Stimulated activated CD8-positive, alpha-beta memory T cell treated with anti-CD3 and anti-CD28 coated beads, Interleukin-15, amount 100 ng/mL, for 24 hours (primary cell): ENCODE measurements around the gene PLS3.

Experiments
- DNase-seq: peaks from one replicate; pipeline ENCODE4 v3.0.0-alpha.2; 2020; ENCODE audit warnings: low read depth

Gene PLS3

GRCh38 chrX:115565888-115566287 is 4.9 kb downstream of the PLS3 start:
- DNase-seq, result no peak

- no peak for DNase-seq
These were observed 10.7 kb downstream of the PLS3 start for GRCh38 chrX:115571712-115572111.

- DNase-seq, result no peak
These were observed 12.2 kb downstream of the PLS3 start for GRCh38 chrX:115573185-115573584.

- no peak for DNase-seq
These were observed 15.7 kb downstream of the PLS3 start for GRCh38 chrX:115576676-115577075.

- no peak for DNase-seq
These were observed 18.4 kb downstream of the PLS3 start for GRCh38 chrX:115579327-115579726.

GRCh38 chrX:115579786-115580294 is 18.9 kb downstream of the PLS3 start:
- no peak for DNase-seq

GRCh38 chrX:115581759-115582615 is 21.0 kb downstream of the PLS3 start:
- no peak for DNase-seq

GRCh38 chrX:115582616-115583495 is 21.9 kb downstream of the PLS3 start:
- no peak for DNase-seq

GRCh38 chrX:115583496-115584004 is 22.6 kb downstream of the PLS3 start:
- no peak for DNase-seq

GRCh38 chrX:115584696-115585095 is 23.7 kb downstream of the PLS3 start:
- DNase-seq, result no peak

GRCh38 chrX:115588179-115588578 is 27.2 kb downstream of the PLS3 start:
- no peak for DNase-seq

GRCh38 chrX:115589419-115589818 is 28.4 kb downstream of the PLS3 start:
- DNase-seq, result no peak

GRCh38 chrX:115591420-115591819 is 30.4 kb downstream of the PLS3 start:
- DNase-seq, result no peak

- DNase-seq, result no peak
These were observed 31.2 kb downstream of the PLS3 start for GRCh38 chrX:115591856-115592842.

GRCh38 chrX:115592997-115593734 is 32.2 kb downstream of the PLS3 start:
- no peak for DNase-seq

- DNase-seq, result no peak
These were observed 34.1 kb downstream of the PLS3 start for GRCh38 chrX:115595049-115595448.

GRCh38 chrX:115598556-115598955 is 37.6 kb downstream of the PLS3 start:
- DNase-seq, result no peak

- no peak for DNase-seq
These were observed 41.3 kb downstream of the PLS3 start for GRCh38 chrX:115602308-115602707.

- DNase-seq, result no peak
These were observed 41.9 kb downstream of the PLS3 start for GRCh38 chrX:115602729-115603389.

GRCh38 chrX:115603534-115604074 is 42.6 kb downstream of the PLS3 start:
- DNase-seq, result no peak
